ENCODE measurements around the gene TTF2.

TTF2 gene

DNA sequence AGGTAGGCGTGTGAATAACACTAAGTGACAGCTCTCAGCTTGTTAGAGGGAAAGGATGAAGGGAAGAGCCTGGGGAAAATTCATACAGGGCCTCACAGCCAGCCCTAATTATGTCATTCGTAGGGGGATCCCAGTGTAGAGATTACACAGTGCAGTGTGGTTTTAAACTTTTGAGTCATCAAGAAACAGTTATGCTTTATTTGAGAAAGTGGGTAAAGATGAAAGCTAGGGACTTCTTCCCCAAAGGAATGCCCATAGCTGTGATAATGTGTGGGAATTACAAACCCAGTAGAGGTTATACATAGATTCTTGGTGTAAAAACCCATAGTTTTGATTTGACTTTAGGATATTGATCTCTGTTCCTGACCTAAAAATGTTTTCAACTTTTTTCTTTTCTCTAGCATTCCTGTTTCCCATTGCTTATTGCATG, 1.9 kb downstream of the TTF2 start:
- no peaks in the 10 kb centered on the region for H3K9me3 ChIP-seq (ENCODE audit: control insufficient read depth, low read length)
- no peak overlapping the region for H3K4me3 ChIP-seq (ENCODE audit: insufficient read depth, low read depth, low read length, poor library complexity, severe bottlenecking)
- H3K4me1 ChIP-seq (ENCODE audit: control insufficient read depth, insufficient read depth, low read length, poor library complexity, severe bottlenecking): peaks cover 7% of the 10 kb centered on the region
- no peaks in the 10 kb centered on the region for H3K27me3 ChIP-seq (replicated peaks; ENCODE audit: control insufficient read depth, insufficient read depth, low read length, poor library complexity, severe bottlenecking)
- peak in 1 of 3 donors; percentile 2 for DNase-seq
- no peaks in the 10 kb centered on the region for H3K36me3 ChIP-seq (ENCODE audit: control insufficient read depth, insufficient read depth, low read length)
- H3K27ac ChIP-seq (ENCODE audit: insufficient read depth, low read length, poor library complexity, severe bottlenecking): no peak overlapping the region

DNA sequence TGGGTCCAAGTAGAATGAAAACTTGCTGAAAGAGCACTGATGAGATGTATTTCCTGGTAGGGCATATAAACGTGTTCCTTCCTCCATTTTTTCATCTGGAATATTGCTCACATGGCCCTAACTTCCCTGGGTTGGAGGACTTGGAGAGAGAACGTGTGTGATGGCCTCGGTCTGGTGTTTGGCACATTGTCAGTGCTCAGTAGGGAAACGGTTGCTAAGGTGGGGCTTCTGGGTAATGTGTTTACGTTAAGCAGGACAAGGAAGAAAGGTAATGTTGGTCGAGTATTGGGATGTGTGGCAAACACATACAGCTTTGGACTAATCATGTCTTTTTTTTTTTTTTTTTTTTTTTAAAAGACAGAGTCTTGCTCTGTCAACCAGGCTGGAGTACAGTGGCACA, 6.2 kb downstream of the TTF2 start:
- no peak for DNase-seq
- no peaks in the 10 kb centered on the region for H3K36me3 ChIP-seq (ENCODE audit: control insufficient read depth, insufficient read depth, low read length)
- H3K27me3 ChIP-seq (replicated peaks; ENCODE audit: control insufficient read depth, insufficient read depth, low read length, poor library complexity, severe bottlenecking): no peaks in the 10 kb centered on the region
- H3K9me3 ChIP-seq (ENCODE audit: control insufficient read depth, low read length): no peaks in the 10 kb centered on the region
- H3K4me3 ChIP-seq (ENCODE audit: insufficient read depth, low read depth, low read length, poor library complexity, severe bottlenecking): no peak overlapping the region
- no peak overlapping the region for H3K27ac ChIP-seq (ENCODE audit: insufficient read depth, low read length, poor library complexity, severe bottlenecking)
- no peaks in the 10 kb centered on the region for H3K4me1 ChIP-seq (ENCODE audit: control insufficient read depth, insufficient read depth, low read length, poor library complexity, severe bottlenecking)

DNA sequence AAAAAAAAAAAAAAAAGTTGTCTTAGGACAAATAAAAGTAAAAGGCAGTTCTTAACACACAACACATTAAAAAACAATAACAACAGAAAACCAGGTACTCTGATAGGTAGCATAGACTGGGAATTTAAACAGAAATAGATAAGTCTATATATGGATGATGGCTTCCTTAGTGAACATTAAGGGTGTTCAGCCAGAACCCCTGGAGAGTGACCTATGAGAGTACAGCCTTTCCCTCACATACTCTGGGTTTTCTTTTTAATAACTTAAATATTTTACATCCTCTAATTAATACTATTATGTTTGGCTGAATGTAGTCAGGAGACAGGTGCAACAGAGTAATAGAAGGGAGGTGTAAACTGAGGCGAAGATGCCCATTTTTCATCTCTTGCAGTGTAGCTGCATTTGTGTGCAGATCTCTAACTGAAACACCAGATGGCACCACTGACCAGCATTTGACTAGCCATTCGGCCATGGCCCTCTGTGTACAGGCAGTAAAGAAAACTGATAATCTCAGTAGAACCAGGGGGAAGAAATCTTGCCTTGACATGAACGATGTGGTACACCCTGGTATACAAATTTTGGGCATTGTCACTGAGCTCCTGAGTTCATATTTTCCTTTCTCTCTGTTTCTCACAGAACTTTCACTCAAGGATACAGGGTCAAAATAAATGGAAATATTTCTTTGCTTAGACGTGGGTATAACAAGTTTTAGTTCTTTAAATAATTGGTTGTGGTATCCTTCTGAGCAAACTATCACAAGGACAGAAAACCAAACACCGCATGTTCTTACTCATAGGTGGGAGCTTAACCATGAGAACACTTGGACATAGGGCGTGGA, 7.6 kb downstream of the TTF2 start:
- Histone ChIP-seq H3K36me3 (ENCODE audit: control insufficient read depth, insufficient read depth, low read length) (no peaks in the 10 kb centered on the region), H3K27ac (ENCODE audit: insufficient read depth, low read length, poor library complexity, severe bottlenecking) (no peak overlapping the region), H3K4me3 (ENCODE audit: insufficient read depth, low read depth, low read length, poor library complexity, severe bottlenecking) (no peak overlapping the region), H3K27me3 (replicated peaks; ENCODE audit: control insufficient read depth, insufficient read depth, low read length, poor library complexity, severe bottlenecking) (no peaks in the 10 kb centered on the region), H3K9me3 (ENCODE audit: control insufficient read depth, low read length) (no peaks in the 10 kb centered on the region), H3K4me1 (ENCODE audit: control insufficient read depth, insufficient read depth, low read length, poor library complexity, severe bottlenecking) (no peaks in the 10 kb centered on the region)
- peak in 2 of 3 donors; percentile 14 to 37 for DNase-seq

DNA sequence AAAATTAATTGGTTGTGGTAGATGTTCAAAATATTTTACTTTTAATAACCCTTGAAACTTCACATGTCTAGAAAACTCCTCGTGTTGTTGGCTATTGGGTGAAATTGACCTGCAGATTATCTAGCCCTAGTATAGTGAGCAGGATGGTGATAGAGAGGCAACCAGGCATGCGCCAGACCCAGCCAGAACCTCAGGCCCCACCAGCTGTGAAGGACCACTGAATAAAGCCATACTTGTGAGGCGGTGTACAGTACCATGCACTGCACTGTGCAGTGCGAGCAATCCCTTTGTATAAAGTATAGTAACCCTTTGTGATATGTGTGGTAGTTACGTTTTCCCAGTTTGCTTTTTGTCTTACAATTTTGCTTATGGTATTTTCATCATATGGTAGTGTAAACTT, 8.5 kb downstream of the TTF2 start:
- no peak overlapping the region for H3K4me3 ChIP-seq (ENCODE audit: insufficient read depth, low read depth, low read length, poor library complexity, severe bottlenecking)
- no peak overlapping the region for H3K27ac ChIP-seq (ENCODE audit: insufficient read depth, low read length, poor library complexity, severe bottlenecking)
- no peaks in the 10 kb centered on the region for H3K36me3 ChIP-seq (ENCODE audit: control insufficient read depth, insufficient read depth, low read length)

DNA sequence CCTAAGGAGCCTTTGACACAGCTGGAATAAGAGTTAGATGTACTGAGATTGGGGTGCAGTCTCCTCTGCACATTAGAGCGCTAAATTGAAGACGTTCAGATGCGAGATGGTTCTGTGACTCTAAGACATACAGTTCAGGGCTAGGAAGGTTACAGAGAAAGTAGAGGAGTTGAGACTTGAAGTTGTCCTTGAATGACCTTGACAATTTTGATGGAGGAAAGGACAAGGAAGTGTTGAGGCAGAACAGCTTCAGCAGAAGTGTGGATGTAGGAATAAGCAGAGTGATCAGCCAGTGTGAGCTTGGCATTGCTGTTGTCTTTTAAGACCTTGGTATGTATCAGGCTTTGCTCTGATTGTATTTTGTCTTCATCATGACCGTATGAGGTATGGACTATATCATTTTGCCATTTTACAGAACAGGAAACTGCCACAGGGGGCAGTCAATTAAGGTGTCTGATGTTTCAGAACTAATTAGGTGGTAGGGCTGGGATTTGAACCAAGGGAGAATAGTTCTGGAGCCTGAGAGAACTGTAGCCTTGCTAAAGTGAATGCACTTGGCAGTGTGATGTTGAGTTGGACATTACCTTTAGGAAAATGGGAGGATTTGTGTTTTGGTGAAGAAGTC, 9.2 kb downstream of the TTF2 start:
- no peaks in the 10 kb centered on the region for H3K4me1 ChIP-seq (ENCODE audit: control insufficient read depth, insufficient read depth, low read length, poor library complexity, severe bottlenecking)
- H3K9me3 ChIP-seq (ENCODE audit: control insufficient read depth, low read length): no peaks in the 10 kb centered on the region
- no peaks in the 10 kb centered on the region for H3K36me3 ChIP-seq (ENCODE audit: control insufficient read depth, insufficient read depth, low read length)
- H3K27ac ChIP-seq (ENCODE audit: insufficient read depth, low read length, poor library complexity, severe bottlenecking): no peak overlapping the region
- no peak for DNase-seq
- no peaks in the 10 kb centered on the region for H3K27me3 ChIP-seq (replicated peaks; ENCODE audit: control insufficient read depth, insufficient read depth, low read length, poor library complexity, severe bottlenecking)
- H3K4me3 ChIP-seq (ENCODE audit: insufficient read depth, low read depth, low read length, poor library complexity, severe bottlenecking): no peak overlapping the region

More for the DNA sequence above, 8.5 kb downstream of the TTF2 start:
- Histone ChIP-seq H3K9me3 (ENCODE audit: control insufficient read depth, low read length) (no peaks in the 10 kb centered on the region), H3K4me1 (ENCODE audit: control insufficient read depth, insufficient read depth, low read length, poor library complexity, severe bottlenecking) (no peaks in the 10 kb centered on the region), H3K27me3 (replicated peaks; ENCODE audit: control insufficient read depth, insufficient read depth, low read length, poor library complexity, severe bottlenecking) (no peaks in the 10 kb centered on the region)
- no peak for DNase-seq

DNA sequence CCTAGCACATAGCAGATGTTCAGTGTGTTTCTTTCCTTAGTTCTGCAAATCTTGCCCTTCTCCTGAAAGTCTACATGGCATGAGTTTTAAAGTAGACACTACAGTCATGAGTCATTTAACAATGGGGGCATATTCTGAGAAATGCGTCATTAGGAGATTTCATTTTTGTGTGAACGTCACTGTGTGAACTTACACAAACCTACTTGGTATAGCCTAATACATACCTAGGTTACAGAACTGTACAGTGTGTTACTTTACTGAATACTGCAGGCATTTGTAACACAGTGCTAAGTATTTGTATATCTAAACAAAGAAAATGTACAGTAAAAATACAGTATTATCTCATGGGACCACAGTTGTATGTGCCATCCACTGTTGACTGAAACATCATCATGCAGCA, 10.0 kb downstream of the TTF2 start:
- Histone ChIP-seq H3K4me3 (ENCODE audit: insufficient read depth, low read depth, low read length, poor library complexity, severe bottlenecking) (no peak overlapping the region), H3K9me3 (ENCODE audit: control insufficient read depth, low read length) (no peaks in the 10 kb centered on the region), H3K27ac (ENCODE audit: insufficient read depth, low read length, poor library complexity, severe bottlenecking) (no peak overlapping the region), H3K4me1 (ENCODE audit: control insufficient read depth, insufficient read depth, low read length, poor library complexity, severe bottlenecking) (no peaks in the 10 kb centered on the region), H3K27me3 (replicated peaks; ENCODE audit: control insufficient read depth, insufficient read depth, low read length, poor library complexity, severe bottlenecking) (no peaks in the 10 kb centered on the region), H3K36me3 (ENCODE audit: control insufficient read depth, insufficient read depth, low read length) (peaks cover 4% of the 10 kb centered on the region)
- DNase-seq: no peak

DNA sequence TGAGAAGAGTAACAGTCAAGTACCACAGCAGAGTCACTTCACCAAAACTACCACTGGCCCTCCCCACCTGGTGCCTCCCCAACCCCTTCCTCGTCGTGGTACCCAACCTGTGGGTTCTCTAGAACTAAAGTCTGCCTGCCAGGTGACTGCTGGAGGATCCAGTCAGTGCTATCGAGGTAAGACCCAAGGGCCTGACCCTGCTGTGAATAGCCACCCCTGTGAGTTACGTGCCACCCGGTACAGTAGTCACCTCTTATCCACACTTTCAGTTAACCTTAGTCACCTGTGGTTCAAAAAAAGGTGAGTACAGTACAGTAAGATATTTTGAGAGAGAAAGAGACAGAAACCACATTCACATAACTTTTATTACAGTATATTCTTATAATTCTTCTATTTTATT, 16.5 kb downstream of the TTF2 start:
- H3K27ac ChIP-seq (ENCODE audit: insufficient read depth, low read length, poor library complexity, severe bottlenecking): no peak overlapping the region
- H3K4me3 ChIP-seq (ENCODE audit: insufficient read depth, low read depth, low read length, poor library complexity, severe bottlenecking): no peak overlapping the region
- H3K4me1 ChIP-seq (ENCODE audit: control insufficient read depth, insufficient read depth, low read length, poor library complexity, severe bottlenecking): no peaks in the 10 kb centered on the region
- DNase-seq: no peak
- H3K9me3 ChIP-seq (ENCODE audit: control insufficient read depth, low read length): no peaks in the 10 kb centered on the region
- H3K36me3 ChIP-seq (ENCODE audit: control insufficient read depth, insufficient read depth, low read length): peaks cover 34% of the 10 kb centered on the region
- H3K27me3 ChIP-seq (replicated peaks; ENCODE audit: control insufficient read depth, insufficient read depth, low read length, poor library complexity, severe bottlenecking): no peaks in the 10 kb centered on the region

DNA sequence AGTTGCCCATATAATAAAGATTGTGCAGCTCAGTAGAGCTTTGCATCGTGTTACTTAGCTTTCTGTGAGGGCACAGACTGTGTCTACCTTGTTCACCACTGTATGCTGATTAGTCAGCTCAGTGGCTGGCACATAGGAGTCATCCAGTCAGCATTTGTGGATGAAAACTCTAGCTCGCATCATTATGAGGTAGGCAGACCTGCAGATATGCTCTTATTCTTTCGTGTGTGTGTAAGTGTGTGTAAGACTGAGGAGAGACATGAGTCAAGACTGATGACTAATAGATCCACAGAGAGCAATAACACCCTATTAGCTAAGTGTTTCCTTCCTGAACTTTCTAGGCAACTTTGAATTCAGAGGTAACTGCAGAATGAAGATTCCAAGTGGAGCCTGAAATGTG, 17.1 kb downstream of the TTF2 start:
- DNase-seq: no peak
- Histone ChIP-seq H3K9me3 (ENCODE audit: control insufficient read depth, low read length) (no peaks in the 10 kb centered on the region), H3K4me1 (ENCODE audit: control insufficient read depth, insufficient read depth, low read length, poor library complexity, severe bottlenecking) (no peaks in the 10 kb centered on the region), H3K27me3 (replicated peaks; ENCODE audit: control insufficient read depth, insufficient read depth, low read length, poor library complexity, severe bottlenecking) (no peaks in the 10 kb centered on the region), H3K27ac (ENCODE audit: insufficient read depth, low read length, poor library complexity, severe bottlenecking) (no peak overlapping the region), H3K36me3 (ENCODE audit: control insufficient read depth, insufficient read depth, low read length) (peaks cover 37% of the 10 kb centered on the region), H3K4me3 (ENCODE audit: insufficient read depth, low read depth, low read length, poor library complexity, severe bottlenecking) (no peak overlapping the region)

DNA sequence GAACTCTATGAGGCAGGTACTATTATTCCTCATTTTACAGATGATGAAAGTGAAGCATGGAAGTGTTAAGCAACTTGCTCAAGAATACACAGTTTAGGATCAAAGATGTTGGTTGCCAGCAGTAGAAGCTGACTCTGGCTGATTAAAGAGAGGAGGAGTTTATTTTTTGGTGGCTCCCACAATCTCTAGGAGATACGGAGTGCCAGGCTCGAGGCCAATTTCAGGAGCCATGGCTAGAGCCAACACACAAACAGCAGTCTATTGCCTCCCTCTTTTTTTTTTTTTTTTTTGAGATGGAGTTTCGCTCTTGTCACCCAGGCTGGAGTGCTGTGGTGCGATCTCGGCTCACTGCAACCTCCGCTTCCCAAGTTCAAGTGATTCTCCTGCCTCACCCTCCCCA, 19.6 kb downstream of the TTF2 start:
- H3K4me3 ChIP-seq (ENCODE audit: insufficient read depth, low read depth, low read length, poor library complexity, severe bottlenecking): no peak overlapping the region
- no peak overlapping the region for H3K27ac ChIP-seq (ENCODE audit: insufficient read depth, low read length, poor library complexity, severe bottlenecking)
- no peak for DNase-seq
- H3K4me1 ChIP-seq (ENCODE audit: control insufficient read depth, insufficient read depth, low read length, poor library complexity, severe bottlenecking): no peaks in the 10 kb centered on the region
- H3K9me3 ChIP-seq (ENCODE audit: control insufficient read depth, low read length): no peaks in the 10 kb centered on the region
- peaks cover 41% of the 10 kb centered on the region for H3K36me3 ChIP-seq (ENCODE audit: control insufficient read depth, insufficient read depth, low read length)
- H3K27me3 ChIP-seq (replicated peaks; ENCODE audit: control insufficient read depth, insufficient read depth, low read length, poor library complexity, severe bottlenecking): no peaks in the 10 kb centered on the region

DNA sequence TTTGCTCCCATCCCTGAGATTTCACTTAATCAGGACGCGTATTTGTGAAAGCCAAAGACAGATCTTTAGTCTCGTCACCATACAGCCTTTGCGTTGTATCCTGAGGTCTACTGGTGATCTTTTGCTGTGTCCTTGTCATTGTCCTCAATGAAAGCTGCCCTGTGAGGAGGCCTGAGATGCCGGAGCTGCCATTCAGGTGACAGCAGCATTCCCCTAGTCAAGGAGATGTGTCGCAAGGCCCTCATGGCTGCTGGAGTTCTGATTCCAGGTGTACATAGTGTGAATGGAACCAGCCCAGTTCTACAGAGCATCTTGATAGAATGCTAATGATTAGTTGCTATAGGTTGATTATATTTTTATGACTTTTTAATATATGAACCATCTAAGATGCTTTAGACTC, 24.1 kb downstream of the TTF2 start:
- H3K36me3 ChIP-seq (ENCODE audit: control insufficient read depth, insufficient read depth, low read length): peaks cover 20% of the 10 kb centered on the region
- no peak overlapping the region for H3K4me3 ChIP-seq (ENCODE audit: insufficient read depth, low read depth, low read length, poor library complexity, severe bottlenecking)
- H3K27ac ChIP-seq (ENCODE audit: insufficient read depth, low read length, poor library complexity, severe bottlenecking): no peak overlapping the region

More for the DNA sequence above, 24.1 kb downstream of the TTF2 start:
- no peaks in the 10 kb centered on the region for H3K4me1 ChIP-seq (ENCODE audit: control insufficient read depth, insufficient read depth, low read length, poor library complexity, severe bottlenecking)
- H3K9me3 ChIP-seq (ENCODE audit: control insufficient read depth, low read length): no peaks in the 10 kb centered on the region
- DNase-seq: no peak
- no peaks in the 10 kb centered on the region for H3K27me3 ChIP-seq (replicated peaks; ENCODE audit: control insufficient read depth, insufficient read depth, low read length, poor library complexity, severe bottlenecking)

Measured in effector memory CD4-positive, alpha-beta T cell (primary cell).